Ectodermal cell (in vitro differentiated cells): ENCODE results near the gene MDM4.

Experiments used
- H3K27ac ChIP-seq: 2 replicates; pipeline ENCODE4 v1.7.0; 2013; ENCODE audit warnings: mild to moderate bottlenecking, low read depth, low read length; ENCODE audit not compliant: insufficient read depth, poor library complexity, severe bottlenecking
- H3K27me3 ChIP-seq: 2 replicates; pipeline ENCODE4 v1.7.0; 2013; ENCODE audit warnings: mild to moderate bottlenecking, low read length; ENCODE audit not compliant: insufficient read depth, control insufficient read depth, poor library complexity, severe bottlenecking
- H3K36me3 ChIP-seq: one replicate; pipeline ENCODE4 v1.7.0; 2013; ENCODE audit warnings: low read length; ENCODE audit not compliant: control insufficient read depth, insufficient read depth
- H3K4me1 ChIP-seq: one replicate; pipeline ENCODE4 v1.7.0; 2013; ENCODE audit warnings: low read length; ENCODE audit not compliant: control insufficient read depth, insufficient read depth
- H3K4me3 ChIP-seq: 2 replicates; pipeline ENCODE4 v1.7.0; 2013; ENCODE audit warnings: low read depth, low read length, control low read depth; ENCODE audit not compliant: insufficient read depth
- H3K9me3 ChIP-seq: 2 replicates; pipeline ENCODE4 v1.7.0; 2013; ENCODE audit warnings: mild to moderate bottlenecking, low read length, moderate library complexity; ENCODE audit not compliant: control insufficient read depth
- WGBS, 2 experiments: methylation state at CpG; one replicate each; pipeline ENCODE4 v1.1.7; 2013; ENCODE audit warnings: missing lambda C conversion rate in 2 of 2; 5-methylcytosine and 5-hydroxymethylcytosine counted together

The MDM4 gene

GRCh38 chr1:204493145-204493983 is 22.8 kb upstream of the MDM4 start:
- Histone ChIP-seq H3K4me3 (peak overlapping the region; percentile 98), H3K4me1 (peaks cover 14% of the 10 kb centered on the region), H3K36me3 (no peaks in the 10 kb centered on the region), H3K9me3 (no peaks in the 10 kb centered on the region), H3K27me3 (peaks cover 3% of the 10 kb centered on the region), H3K27ac (peak overlapping the region; percentile 89)
- WGBS, 2 experiments: 0 to 1% methylated on average over 15 of the region's 15 CpGs

GRCh38 chr1:204493984-204494280 is 22.3 kb upstream of the MDM4 start:
- Histone ChIP-seq H3K9me3 (no peaks in the 10 kb centered on the region), H3K4me1 (peaks cover 14% of the 10 kb centered on the region)
- WGBS, 2 experiments: 0% methylated on average over 14 of the region's 14 CpGs

GRCh38 chr1:204494281-204495077 is 21.7 kb upstream of the MDM4 start, which contains the start of gene PIK3C2B:
Gene PIK3C2B (minus strand): TSS chr1:204494805. CDS start chr1:204469802, 25,003 bp downstream.
- 0% methylated on average over 68 to 69 of the region's 69 CpGs for WGBS, 2 experiments

More at GRCh38 chr1:204493984-204494280, 22.3 kb upstream of the MDM4 start:
- Histone ChIP-seq H3K27me3 (peaks cover 3% of the 10 kb centered on the region), H3K36me3 (no peaks in the 10 kb centered on the region), H3K4me3 (peak overlapping the region; percentile 98), H3K27ac (peak overlapping the region; percentile 89)

GRCh38 chr1:204495078-204495753 is 21.0 kb upstream of the MDM4 start:
- Histone ChIP-seq H3K27me3 (peaks cover 3% of the 10 kb centered on the region), H3K27ac (no peak overlapping the region), H3K4me1 (peaks cover 14% of the 10 kb centered on the region), H3K36me3 (no peaks in the 10 kb centered on the region), H3K4me3 (peak overlapping the region; percentile 98), H3K9me3 (no peaks in the 10 kb centered on the region)
- 11% methylated on average over 13 to 14 of the region's 17 CpGs for WGBS, 2 experiments

More at GRCh38 chr1:204494281-204495077, 21.7 kb upstream of the MDM4 start, which contains the start of gene PIK3C2B:
- Histone ChIP-seq H3K27ac (peak within 1 kb of the TSS; percentile 89), H3K4me3 (peak within 1 kb of the TSS; percentile 98), H3K9me3 (no peaks in the 10 kb centered on the region), H3K36me3 (no peaks in the 10 kb centered on the region), H3K27me3 (peaks cover 3% of the 10 kb centered on the region), H3K4me1 (peaks cover 14% of the 10 kb centered on the region)

GRCh38 chr1:204495777-204496176 is 20.4 kb upstream of the MDM4 start:
- H3K27me3 ChIP-seq: peaks cover 3% of the 10 kb centered on the region
- 93 to 94% methylated on average over 5 of the region's 6 CpGs for WGBS, 2 experiments
- H3K9me3 ChIP-seq: no peaks in the 10 kb centered on the region
- H3K27ac ChIP-seq: no peak overlapping the region
- H3K4me3 ChIP-seq: no peak overlapping the region
- H3K4me1 ChIP-seq: peaks cover 14% of the 10 kb centered on the region
- no peaks in the 10 kb centered on the region for H3K36me3 ChIP-seq

- Histone ChIP-seq H3K36me3 (no peaks in the 10 kb centered on the region), H3K27ac (no peak overlapping the region), H3K9me3 (no peaks in the 10 kb centered on the region), H3K4me3 (no peak overlapping the region), H3K27me3 (peaks cover 3% of the 10 kb centered on the region), H3K4me1 (no peaks in the 10 kb centered on the region)
- WGBS, 2 experiments: 90 to 94% methylated on average over 3 of the region's 3 CpGs
Measured at GRCh38 chr1:204498981-204499380, 17.2 kb upstream of the MDM4 start.

GRCh38 chr1:204499511-204500468 is 16.4 kb upstream of the MDM4 start:
- H3K36me3 ChIP-seq: no peaks in the 10 kb centered on the region
- H3K4me1 ChIP-seq: no peaks in the 10 kb centered on the region
- no peak overlapping the region for H3K4me3 ChIP-seq
- WGBS, 2 experiments: 93 to 94% methylated on average over 7 of the region's 7 CpGs
- no peak overlapping the region for H3K27ac ChIP-seq
- H3K27me3 ChIP-seq: peaks cover 3% of the 10 kb centered on the region
- H3K9me3 ChIP-seq: no peaks in the 10 kb centered on the region

GRCh38 chr1:204502241-204502640 is 14.0 kb upstream of the MDM4 start:
- no peaks in the 10 kb centered on the region for H3K36me3 ChIP-seq
- H3K9me3 ChIP-seq: no peaks in the 10 kb centered on the region
- no peak overlapping the region for H3K4me3 ChIP-seq
- H3K27me3 ChIP-seq: no peaks in the 10 kb centered on the region
- WGBS, 2 experiments: 92 to 94% methylated on average over 6 of the region's 6 CpGs
- no peak overlapping the region for H3K27ac ChIP-seq
- no peaks in the 10 kb centered on the region for H3K4me1 ChIP-seq

- no peaks in the 10 kb centered on the region for H3K27me3 ChIP-seq
- no peaks in the 10 kb centered on the region for H3K4me1 ChIP-seq
- 21 to 34% methylated on average over 5 to 6 of the region's 7 CpGs for WGBS, 2 experiments
- no peak overlapping the region for H3K4me3 ChIP-seq
- H3K27ac ChIP-seq: no peak overlapping the region
- H3K36me3 ChIP-seq: no peaks in the 10 kb centered on the region
- no peaks in the 10 kb centered on the region for H3K9me3 ChIP-seq
Measured at GRCh38 chr1:204503122-204503912, 12.9 kb upstream of the MDM4 start.
